Keratinocyte (primary cell): Measurements from ENCODE around the gene ZNF521.

ENCODE experiments used
- CTCF ChIP-seq, 3 experiments: IDR thresholded peaks in 1 of 3; conservative IDR thresholded peaks in 1 of 3; optimal IDR thresholded peaks in 1 of 3; 2 replicates in 2 of 3; 3 replicates in 1 of 3; pipeline versions ENCODE3 to v1.5.1; 2011; ENCODE audit warnings: low read length in 3 of 3, mild to moderate bottlenecking in 3 of 3, moderate library complexity in 2 of 3, control low read depth in 1 of 3, inconsistent platforms in 1 of 3; ENCODE audit not compliant: insufficient read depth in 2 of 3; ENCODE audit errors: extremely low read depth in 1 of 3
- EZH2 ChIP-seq: IDR thresholded peaks from one replicate; pipeline ENCODE4 v1.6.1; 2012; ENCODE audit warnings: inconsistent platforms, mild to moderate bottlenecking, low read length, moderate library complexity

GRCh38 chr18:25080211-25080610, 271.8 kb downstream of the ZNF521 start:
- no peak for TF ChIP-seq EZH2
- no peak for TF ChIP-seq CTCF (optimal IDR thresholded peaks at IDR 0.05 in 1 of 3, IDR thresholded peaks at IDR 0.05 in 1 of 3, conservative IDR thresholded peaks at IDR 0.05 in 1 of 3; ENCODE audit: extremely low read depth in 1 of 3, insufficient read depth in 2 of 3, low read length in 3 of 3)
